Measurements from ENCODE around the gene ECE1.
A peak's percentile ranks its signal among the peaks of the same experiment; 100 is the strongest.

The ECE1 gene

GRCh38 chr1:21332554-21333311 is 42.5 kb upstream of the ECE1 start:
- TF ChIP-seq YY1 (IDR thresholded peaks at IDR 0.05; ENCODE audit: low read depth) (no peak), ZBTB7A (IDR thresholded peaks at IDR 0.05; ENCODE audit: low read depth) (no peak), CEBPB (IDR thresholded peaks at IDR 0.05) (no peak), TCF12 (IDR thresholded peaks at IDR 0.05; ENCODE audit: low read depth) (no peak), TAF1 (IDR thresholded peaks at IDR 0.05; ENCODE audit: low read depth) (no peak), TEAD4 (IDR thresholded peaks at IDR 0.05) (no peak), NFIC (IDR thresholded peaks at IDR 0.05) (no peak), EP300 (IDR thresholded peaks at IDR 0.05; ENCODE audit: borderline replicate concordance) (no peak), RAD21 (IDR thresholded peaks at IDR 0.05; ENCODE audit: low read depth) (no peak), FOXM1 (IDR thresholded peaks at IDR 0.05; ENCODE audit: borderline replicate concordance, low read depth) (no peak)
- TF ChIP-seq, protein P1, sequence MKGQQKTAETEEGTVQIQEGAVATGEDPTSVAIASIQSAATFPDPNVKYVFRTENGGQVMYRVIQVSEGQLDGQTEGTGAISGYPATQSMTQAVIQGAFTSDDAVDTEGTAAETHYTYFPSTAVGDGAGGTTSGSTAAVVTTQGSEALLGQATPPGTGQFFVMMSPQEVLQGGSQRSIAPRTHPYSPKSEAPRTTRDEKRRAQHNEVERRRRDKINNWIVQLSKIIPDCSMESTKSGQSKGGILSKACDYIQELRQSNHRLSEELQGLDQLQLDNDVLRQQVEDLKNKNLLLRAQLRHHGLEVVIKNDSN (IDR thresholded peaks at IDR 0.05) = no peak
- TF ChIP-seq, protein P2, sequence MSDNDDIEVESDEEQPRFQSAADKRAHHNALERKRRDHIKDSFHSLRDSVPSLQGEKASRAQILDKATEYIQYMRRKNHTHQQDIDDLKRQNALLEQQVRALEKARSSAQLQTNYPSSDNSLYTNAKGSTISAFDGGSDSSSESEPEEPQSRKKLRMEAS (IDR thresholded peaks at IDR 0.05) = no peak
- TF ChIP-seq, protein P3, sequence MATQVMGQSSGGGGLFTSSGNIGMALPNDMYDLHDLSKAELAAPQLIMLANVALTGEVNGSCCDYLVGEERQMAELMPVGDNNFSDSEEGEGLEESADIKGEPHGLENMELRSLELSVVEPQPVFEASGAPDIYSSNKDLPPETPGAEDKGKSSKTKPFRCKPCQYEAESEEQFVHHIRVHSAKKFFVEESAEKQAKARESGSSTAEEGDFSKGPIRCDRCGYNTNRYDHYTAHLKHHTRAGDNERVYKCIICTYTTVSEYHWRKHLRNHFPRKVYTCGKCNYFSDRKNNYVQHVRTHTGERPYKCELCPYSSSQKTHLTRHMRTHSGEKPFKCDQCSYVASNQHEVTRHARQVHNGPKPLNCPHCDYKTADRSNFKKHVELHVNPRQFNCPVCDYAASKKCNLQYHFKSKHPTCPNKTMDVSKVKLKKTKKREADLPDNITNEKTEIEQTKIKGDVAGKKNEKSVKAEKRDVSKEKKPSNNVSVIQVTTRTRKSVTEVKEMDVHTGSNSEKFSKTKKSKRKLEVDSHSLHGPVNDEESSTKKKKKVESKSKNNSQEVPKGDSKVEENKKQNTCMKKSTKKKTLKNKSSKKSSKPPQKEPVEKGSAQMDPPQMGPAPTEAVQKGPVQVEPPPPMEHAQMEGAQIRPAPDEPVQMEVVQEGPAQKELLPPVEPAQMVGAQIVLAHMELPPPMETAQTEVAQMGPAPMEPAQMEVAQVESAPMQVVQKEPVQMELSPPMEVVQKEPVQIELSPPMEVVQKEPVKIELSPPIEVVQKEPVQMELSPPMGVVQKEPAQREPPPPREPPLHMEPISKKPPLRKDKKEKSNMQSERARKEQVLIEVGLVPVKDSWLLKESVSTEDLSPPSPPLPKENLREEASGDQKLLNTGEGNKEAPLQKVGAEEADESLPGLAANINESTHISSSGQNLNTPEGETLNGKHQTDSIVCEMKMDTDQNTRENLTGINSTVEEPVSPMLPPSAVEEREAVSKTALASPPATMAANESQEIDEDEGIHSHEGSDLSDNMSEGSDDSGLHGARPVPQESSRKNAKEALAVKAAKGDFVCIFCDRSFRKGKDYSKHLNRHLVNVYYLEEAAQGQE (IDR thresholded peaks at IDR 0.05; ENCODE audit: low read depth) = no peak

- TF ChIP-seq EGR1 (IDR thresholded peaks at IDR 0.05) = no peak
- no peak for TF ChIP-seq TAF1 (IDR thresholded peaks at IDR 0.05; ENCODE audit: low read depth)
- no peak for TF ChIP-seq YY1 (IDR thresholded peaks at IDR 0.05; ENCODE audit: low read depth)
Measured at GRCh38 chr1:21331752-21332478, 41.7 kb upstream of the ECE1 start.

GRCh38 chr1:21330544-21330943 is 40.3 kb upstream of the ECE1 start:
- TF ChIP-seq EP300 (IDR thresholded peaks at IDR 0.05; ENCODE audit: borderline replicate concordance) (no peak), TEAD4 (IDR thresholded peaks at IDR 0.05) (no peak), TCF12 (IDR thresholded peaks at IDR 0.05; ENCODE audit: low read depth) (no peak), ZBTB7A (IDR thresholded peaks at IDR 0.05; ENCODE audit: low read depth) (no peak), TAF1 (IDR thresholded peaks at IDR 0.05; ENCODE audit: low read depth) (no peak), FOXM1 (IDR thresholded peaks at IDR 0.05; ENCODE audit: borderline replicate concordance, low read depth) (no peak), YY1 (IDR thresholded peaks at IDR 0.05; ENCODE audit: low read depth) (no peak), RAD21 (IDR thresholded peaks at IDR 0.05; ENCODE audit: low read depth) (no peak), CREB1 (IDR thresholded peaks at IDR 0.05; ENCODE audit: low read depth) (no peak), EGR1 (IDR thresholded peaks at IDR 0.05) (no peak), NFIC (IDR thresholded peaks at IDR 0.05) (no peak), CEBPB (IDR thresholded peaks at IDR 0.05) (no peak)
- TF ChIP-seq, protein P3 (IDR thresholded peaks at IDR 0.05; ENCODE audit: low read depth) = no peak
- TF ChIP-seq, protein P1 (IDR thresholded peaks at IDR 0.05) = no peak
- TF ChIP-seq, protein P2 (IDR thresholded peaks at IDR 0.05) = no peak

DNA sequence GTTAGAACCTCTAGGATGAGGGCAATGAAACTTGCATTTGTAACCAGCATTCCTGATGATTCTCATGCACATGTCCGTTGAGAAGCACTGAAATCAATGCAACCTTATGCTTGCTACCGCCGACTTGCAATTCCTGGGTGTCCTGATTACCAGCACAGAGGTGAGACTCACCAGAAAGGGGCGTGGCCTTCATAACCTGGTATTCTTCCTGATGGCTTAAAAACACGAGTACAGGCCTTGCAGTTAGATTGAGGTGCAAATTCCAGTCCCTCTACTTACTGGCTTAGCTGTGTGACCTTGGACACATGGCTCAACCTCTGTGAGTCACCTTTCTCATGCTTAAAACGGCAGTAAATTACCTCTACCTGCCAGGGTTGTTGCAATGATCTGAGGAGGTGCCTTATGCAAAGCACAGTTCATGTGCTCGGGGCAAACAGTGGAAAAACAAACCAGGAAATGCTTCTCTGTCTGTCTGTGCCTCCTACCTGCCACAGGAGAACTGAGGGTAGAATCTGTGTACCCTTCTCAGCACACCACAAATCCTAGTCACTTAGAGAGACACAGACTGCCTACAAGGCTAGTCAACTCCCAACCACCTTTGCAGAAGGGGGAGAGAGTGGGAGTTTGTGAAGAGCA is 39.1 kb upstream of the ECE1 start:
- TF ChIP-seq ZBTB7A (IDR thresholded peaks at IDR 0.05; ENCODE audit: low read depth) = no peak
- peak; percentile 3; the same call in 1 of the 2 replicates for TF ChIP-seq TEAD4 (IDR thresholded peaks at IDR 0.05)
- TF ChIP-seq, protein P3 (IDR thresholded peaks at IDR 0.05; ENCODE audit: low read depth) = no peak
- no peak for TF ChIP-seq YY1 (IDR thresholded peaks at IDR 0.05; ENCODE audit: low read depth)
- TF ChIP-seq TCF12 (IDR thresholded peaks at IDR 0.05; ENCODE audit: low read depth) = no peak
- TF ChIP-seq, protein P2 (IDR thresholded peaks at IDR 0.05) = peak; percentile 43; the same call in 1 of the 2 replicates
- no peak for TF ChIP-seq CREB1 (IDR thresholded peaks at IDR 0.05; ENCODE audit: low read depth)
- TF ChIP-seq CEBPB (IDR thresholded peaks at IDR 0.05) = peak; percentile 71
- TF ChIP-seq NFIC (IDR thresholded peaks at IDR 0.05) = no peak
- peak; percentile 58; the same call in 1 of the 2 replicates for TF ChIP-seq EP300 (IDR thresholded peaks at IDR 0.05; ENCODE audit: borderline replicate concordance)
- no peak for TF ChIP-seq TAF1 (IDR thresholded peaks at IDR 0.05; ENCODE audit: low read depth)
- TF ChIP-seq RAD21 (IDR thresholded peaks at IDR 0.05; ENCODE audit: low read depth) = no peak
- TF ChIP-seq EGR1 (IDR thresholded peaks at IDR 0.05) = no peak
- no peak for TF ChIP-seq FOXM1 (IDR thresholded peaks at IDR 0.05; ENCODE audit: borderline replicate concordance, low read depth)
- TF ChIP-seq, protein P1 (IDR thresholded peaks at IDR 0.05) = no peak
